ENCODE data around the gene SRRM4.

Gene SRRM4

DNA sequence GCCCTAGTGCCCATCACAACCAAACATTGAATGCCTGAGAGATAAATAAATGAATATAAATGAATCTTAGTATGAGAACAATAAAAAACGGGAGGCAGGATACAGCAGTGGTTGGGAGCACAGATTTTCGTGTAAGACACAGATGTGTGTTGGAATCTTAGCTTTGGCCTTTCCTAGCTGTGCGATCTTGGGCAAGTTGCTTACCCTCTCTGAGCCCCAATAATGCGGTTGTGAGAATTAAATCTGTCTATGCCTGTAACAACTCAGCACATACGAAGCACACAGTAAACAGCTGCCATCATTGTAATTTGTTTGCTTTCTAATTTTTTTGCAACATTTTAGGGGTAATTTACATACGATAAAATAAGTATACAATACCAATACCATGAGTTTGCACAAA, 89.8 kb downstream of the SRRM4 start:
- no peaks in the 10 kb centered on the region for H3K9me3 ChIP-seq (ENCODE audit: control insufficient read depth in 2 of 2, low read length in 2 of 2)
- no peaks in the 10 kb centered on the region for H3K4me1 ChIP-seq (ENCODE audit: control insufficient read depth, insufficient read depth, low read length)
- H3K36me3 ChIP-seq (ENCODE audit: control insufficient read depth in 2 of 2, insufficient read depth in 2 of 2, low read length in 2 of 2): no peaks in the 10 kb centered on the region
- H3K27ac ChIP-seq (ENCODE audit: low read length): no peak overlapping the region
- H3K4me3 ChIP-seq (ENCODE audit: low read length in 2 of 2): no peak overlapping the region
- H3K9ac ChIP-seq (ENCODE audit: low read length in 2 of 2): no peak overlapping the region
- peaks cover 9 to 14% of the 10 kb centered on the region in 2 donors for H3K27me3 ChIP-seq (ENCODE audit: control insufficient read depth in 1 of 2, insufficient read depth in 2 of 2, low read length in 2 of 2)

DNA sequence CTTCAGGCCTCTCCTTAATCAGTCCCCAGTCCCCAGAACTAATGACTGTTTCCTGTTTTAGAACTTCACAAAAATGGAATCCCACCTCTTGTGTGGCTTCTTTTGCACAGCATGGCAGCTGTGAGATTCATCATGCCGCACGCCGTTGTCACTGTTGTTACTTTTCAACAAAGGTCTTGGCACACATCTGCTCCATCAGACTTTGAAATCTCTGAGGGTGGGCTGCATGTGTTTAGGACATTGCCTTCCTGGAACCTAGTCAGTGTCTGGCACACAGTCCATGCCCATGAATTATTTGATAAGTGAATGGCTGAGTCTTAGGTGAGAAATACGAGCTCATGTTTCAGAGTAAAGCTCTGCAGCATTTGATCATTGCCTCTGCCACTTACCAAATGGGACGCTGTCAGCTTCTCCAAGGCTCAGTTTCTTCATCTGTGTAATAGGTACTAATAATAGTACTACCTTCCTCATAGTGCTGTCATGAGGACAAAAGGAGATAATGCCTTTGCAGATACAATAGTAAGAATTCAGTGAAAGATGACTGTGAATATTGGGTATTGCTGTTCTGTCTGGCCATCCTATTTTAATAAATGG, 90.4 kb downstream of the SRRM4 start:
- Histone ChIP-seq H3K9me3 (ENCODE audit: control insufficient read depth in 2 of 2, low read length in 2 of 2) (no peaks in the 10 kb centered on the region), H3K27me3 (ENCODE audit: control insufficient read depth in 1 of 2, insufficient read depth in 2 of 2, low read length in 2 of 2) (peaks cover 9 to 14% of the 10 kb centered on the region in 2 donors), H3K27ac (ENCODE audit: low read length) (no peak overlapping the region), H3K4me1 (ENCODE audit: control insufficient read depth, insufficient read depth, low read length) (no peaks in the 10 kb centered on the region), H3K4me3 (ENCODE audit: low read length in 2 of 2) (no peak overlapping the region), H3K36me3 (ENCODE audit: control insufficient read depth in 2 of 2, insufficient read depth in 2 of 2, low read length in 2 of 2) (no peaks in the 10 kb centered on the region), H3K9ac (ENCODE audit: low read length in 2 of 2) (no peak overlapping the region)

DNA sequence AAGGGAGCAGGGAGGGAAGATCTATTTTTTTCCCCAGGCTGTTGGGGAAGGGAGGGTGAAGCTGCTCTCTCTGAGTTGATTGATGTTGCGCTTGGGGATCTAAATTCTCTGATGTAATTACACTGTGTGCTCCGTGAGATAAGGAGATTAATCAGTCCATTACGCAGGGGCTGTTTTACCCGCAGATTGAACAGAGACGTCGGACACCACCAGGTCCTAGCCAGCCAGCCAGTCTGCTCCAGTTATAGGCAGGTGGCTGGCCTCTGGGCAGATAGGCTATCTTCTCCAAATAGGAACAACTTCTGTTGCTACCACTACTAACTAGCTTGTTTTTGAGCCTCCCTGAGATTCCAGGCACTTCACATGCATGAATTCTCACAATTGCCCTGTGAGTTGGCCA, 91.1 kb downstream of the SRRM4 start:
- H3K9ac ChIP-seq (ENCODE audit: low read length in 2 of 2): no peak overlapping the region
- H3K27me3 ChIP-seq (ENCODE audit: control insufficient read depth in 1 of 2, insufficient read depth in 2 of 2, low read length in 2 of 2): peaks cover 9 to 11% of the 10 kb centered on the region in 2 donors
- no peak overlapping the region for H3K27ac ChIP-seq (ENCODE audit: low read length)
- no peaks in the 10 kb centered on the region for H3K4me1 ChIP-seq (ENCODE audit: control insufficient read depth, insufficient read depth, low read length)
- H3K4me3 ChIP-seq (ENCODE audit: low read length in 2 of 2): no peak overlapping the region
- H3K9me3 ChIP-seq (ENCODE audit: control insufficient read depth in 2 of 2, low read length in 2 of 2): no peaks in the 10 kb centered on the region
- H3K36me3 ChIP-seq (ENCODE audit: control insufficient read depth in 2 of 2, insufficient read depth in 2 of 2, low read length in 2 of 2): no peaks in the 10 kb centered on the region

DNA sequence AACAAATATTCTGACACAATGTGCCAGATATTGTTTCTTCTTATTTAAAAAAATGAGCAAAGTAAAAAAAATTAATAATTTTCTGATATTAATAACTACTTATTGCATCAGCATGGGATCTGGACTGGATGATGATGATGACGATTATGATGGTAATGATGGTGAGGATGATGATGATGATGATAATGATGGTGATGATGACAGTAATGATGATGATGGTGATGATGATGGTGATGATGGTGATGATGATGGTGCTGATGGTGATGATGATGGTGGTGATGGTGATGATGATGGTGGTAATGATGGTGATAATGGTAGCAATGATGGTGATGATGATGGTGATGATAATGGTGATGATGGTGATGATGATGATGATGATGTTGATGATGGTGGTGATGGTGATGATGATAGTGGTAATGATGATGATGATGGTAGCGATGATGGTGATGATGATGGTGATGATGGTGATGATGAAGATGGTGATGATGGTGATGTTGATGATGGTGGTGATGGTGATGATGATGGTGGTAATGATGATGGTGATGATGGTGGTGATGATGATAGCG, 94.0 kb downstream of the SRRM4 start:
- Histone ChIP-seq H3K4me1 (ENCODE audit: control insufficient read depth, insufficient read depth, low read length) (no peaks in the 10 kb centered on the region), H3K27me3 (ENCODE audit: control insufficient read depth in 1 of 2, insufficient read depth in 2 of 2, low read length in 2 of 2) (peaks cover 3 to 5% of the 10 kb centered on the region in 2 donors), H3K9me3 (ENCODE audit: control insufficient read depth in 2 of 2, low read length in 2 of 2) (no peaks in the 10 kb centered on the region), H3K9ac (ENCODE audit: low read length in 2 of 2) (no peak overlapping the region), H3K27ac (ENCODE audit: low read length) (no peak overlapping the region), H3K36me3 (ENCODE audit: control insufficient read depth in 2 of 2, insufficient read depth in 2 of 2, low read length in 2 of 2) (no peaks in the 10 kb centered on the region), H3K4me3 (ENCODE audit: low read length in 2 of 2) (no peak overlapping the region)

DNA sequence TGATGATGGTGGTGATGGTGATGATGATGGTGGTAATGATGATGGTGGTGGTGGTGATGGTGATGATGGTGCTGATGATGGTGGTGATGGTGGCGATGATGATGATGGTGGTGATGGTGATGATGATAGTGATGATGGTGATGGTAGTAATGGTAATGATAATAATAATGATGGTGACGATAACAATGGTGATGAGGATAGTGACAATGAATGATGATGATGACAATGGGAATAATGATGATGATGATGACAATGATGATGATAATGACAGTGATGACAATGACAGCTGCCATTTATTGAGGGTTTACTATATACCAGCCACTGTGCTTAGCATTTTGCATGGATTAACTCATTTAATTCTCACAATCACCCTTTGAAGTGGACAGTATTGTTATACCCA, 94.6 kb downstream of the SRRM4 start:
- no peaks in the 10 kb centered on the region for H3K9me3 ChIP-seq (ENCODE audit: control insufficient read depth in 2 of 2, low read length in 2 of 2)
- H3K9ac ChIP-seq (ENCODE audit: low read length in 2 of 2): no peak overlapping the region
- no peak overlapping the region for H3K4me3 ChIP-seq (ENCODE audit: low read length in 2 of 2)
- no peaks in the 10 kb centered on the region for H3K36me3 ChIP-seq (ENCODE audit: control insufficient read depth in 2 of 2, insufficient read depth in 2 of 2, low read length in 2 of 2)
- H3K4me1 ChIP-seq (ENCODE audit: control insufficient read depth, insufficient read depth, low read length): no peaks in the 10 kb centered on the region
- H3K27ac ChIP-seq (ENCODE audit: low read length): no peak overlapping the region
- peaks cover 3 to 5% of the 10 kb centered on the region in 2 donors for H3K27me3 ChIP-seq (ENCODE audit: control insufficient read depth in 1 of 2, insufficient read depth in 2 of 2, low read length in 2 of 2)

DNA sequence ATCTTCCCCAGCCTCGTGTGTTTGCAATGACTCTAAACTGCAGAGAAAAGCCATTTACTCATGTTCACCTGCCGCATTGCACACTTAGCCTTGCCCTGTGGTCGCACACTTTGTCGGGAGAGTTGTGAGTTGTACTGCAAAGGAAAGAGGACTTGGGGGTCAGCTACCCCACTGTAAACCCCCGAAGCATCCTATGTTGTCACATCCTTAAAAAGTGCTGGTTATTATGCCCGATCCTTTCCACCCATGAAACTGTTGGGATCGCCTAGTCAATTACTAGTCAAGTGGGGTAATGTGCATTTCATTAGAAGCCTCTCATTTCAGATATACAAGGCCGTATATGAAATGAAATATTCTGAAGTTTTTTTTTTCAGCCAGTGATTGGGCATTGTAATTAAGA, 98.2 kb downstream of the SRRM4 start:
- no peak overlapping the region for H3K9ac ChIP-seq (ENCODE audit: low read length in 2 of 2)
- no peaks in the 10 kb centered on the region for H3K4me1 ChIP-seq (ENCODE audit: control insufficient read depth, insufficient read depth, low read length)
- no peaks in the 10 kb centered on the region for H3K36me3 ChIP-seq (ENCODE audit: control insufficient read depth in 2 of 2, insufficient read depth in 2 of 2, low read length in 2 of 2)
- no peaks in the 10 kb centered on the region for H3K9me3 ChIP-seq (ENCODE audit: control insufficient read depth in 2 of 2, low read length in 2 of 2)
- H3K27me3 ChIP-seq (ENCODE audit: control insufficient read depth in 1 of 2, insufficient read depth in 2 of 2, low read length in 2 of 2): peaks cover 0 to 18% of the 10 kb centered on the region in 2 donors
- H3K27ac ChIP-seq (ENCODE audit: low read length): no peak overlapping the region
- no peak overlapping the region for H3K4me3 ChIP-seq (ENCODE audit: low read length in 2 of 2)

DNA sequence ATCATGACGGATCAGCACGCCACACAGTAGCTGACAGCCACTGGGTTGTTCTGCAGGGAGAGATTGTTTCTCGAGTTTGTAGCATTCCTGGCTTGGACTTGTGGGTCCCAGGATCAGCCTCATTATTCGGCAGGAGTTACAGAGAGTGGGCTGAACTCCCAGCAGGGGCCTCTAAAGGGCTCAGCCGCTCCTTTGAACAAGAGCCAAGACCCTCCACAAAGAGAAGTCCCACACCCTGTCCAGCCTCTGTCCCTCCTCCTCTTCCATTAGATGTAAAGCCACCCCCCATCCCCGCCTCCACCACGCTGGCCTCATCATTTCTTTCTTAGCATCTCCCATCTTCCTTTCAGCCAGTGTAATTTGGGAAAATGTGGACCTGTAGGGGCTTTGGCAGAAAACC, 100.7 kb downstream of the SRRM4 start:
- H3K27me3 ChIP-seq (ENCODE audit: control insufficient read depth in 1 of 2, insufficient read depth in 2 of 2, low read length in 2 of 2): peaks cover 0 to 23% of the 10 kb centered on the region in 2 donors
- H3K9ac ChIP-seq (ENCODE audit: low read length in 2 of 2): no peak overlapping the region
- no peak overlapping the region for H3K4me3 ChIP-seq (ENCODE audit: low read length in 2 of 2)
- no peaks in the 10 kb centered on the region for H3K4me1 ChIP-seq (ENCODE audit: control insufficient read depth, insufficient read depth, low read length)
- no peaks in the 10 kb centered on the region for H3K36me3 ChIP-seq (ENCODE audit: control insufficient read depth in 2 of 2, insufficient read depth in 2 of 2, low read length in 2 of 2)
- H3K9me3 ChIP-seq (ENCODE audit: control insufficient read depth in 2 of 2, low read length in 2 of 2): no peaks in the 10 kb centered on the region
- no peak overlapping the region for H3K27ac ChIP-seq (ENCODE audit: low read length)

DNA sequence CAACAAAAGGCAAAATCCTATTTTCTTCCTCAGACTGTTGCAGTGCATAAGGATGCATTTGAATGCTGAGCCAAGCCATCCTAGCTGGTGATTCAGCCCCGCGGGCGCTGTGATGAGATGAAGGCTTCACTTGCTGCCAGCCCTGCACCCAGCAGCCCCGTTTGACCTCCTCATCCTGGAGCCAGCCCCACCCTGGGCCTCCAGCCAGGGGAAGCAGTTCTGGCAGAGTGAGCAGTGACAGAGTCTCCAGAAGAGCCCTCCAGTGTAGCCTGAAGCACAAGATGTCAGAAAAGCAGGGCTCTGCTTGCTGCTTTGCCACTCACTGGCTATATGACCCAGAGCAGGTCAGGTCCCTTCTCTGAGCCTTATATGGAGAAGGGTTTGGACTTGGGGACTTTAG, 101.2 kb downstream of the SRRM4 start:
- Histone ChIP-seq H3K4me1 (ENCODE audit: control insufficient read depth, insufficient read depth, low read length) (no peaks in the 10 kb centered on the region), H3K4me3 (ENCODE audit: low read length in 2 of 2) (no peak overlapping the region), H3K9me3 (ENCODE audit: control insufficient read depth in 2 of 2, low read length in 2 of 2) (no peaks in the 10 kb centered on the region), H3K9ac (ENCODE audit: low read length in 2 of 2) (no peak overlapping the region), H3K27me3 (ENCODE audit: control insufficient read depth in 1 of 2, insufficient read depth in 2 of 2, low read length in 2 of 2) (peaks cover 0 to 25% of the 10 kb centered on the region in 2 donors), H3K36me3 (ENCODE audit: control insufficient read depth in 2 of 2, insufficient read depth in 2 of 2, low read length in 2 of 2) (no peaks in the 10 kb centered on the region), H3K27ac (ENCODE audit: low read length) (no peak overlapping the region)

DNA sequence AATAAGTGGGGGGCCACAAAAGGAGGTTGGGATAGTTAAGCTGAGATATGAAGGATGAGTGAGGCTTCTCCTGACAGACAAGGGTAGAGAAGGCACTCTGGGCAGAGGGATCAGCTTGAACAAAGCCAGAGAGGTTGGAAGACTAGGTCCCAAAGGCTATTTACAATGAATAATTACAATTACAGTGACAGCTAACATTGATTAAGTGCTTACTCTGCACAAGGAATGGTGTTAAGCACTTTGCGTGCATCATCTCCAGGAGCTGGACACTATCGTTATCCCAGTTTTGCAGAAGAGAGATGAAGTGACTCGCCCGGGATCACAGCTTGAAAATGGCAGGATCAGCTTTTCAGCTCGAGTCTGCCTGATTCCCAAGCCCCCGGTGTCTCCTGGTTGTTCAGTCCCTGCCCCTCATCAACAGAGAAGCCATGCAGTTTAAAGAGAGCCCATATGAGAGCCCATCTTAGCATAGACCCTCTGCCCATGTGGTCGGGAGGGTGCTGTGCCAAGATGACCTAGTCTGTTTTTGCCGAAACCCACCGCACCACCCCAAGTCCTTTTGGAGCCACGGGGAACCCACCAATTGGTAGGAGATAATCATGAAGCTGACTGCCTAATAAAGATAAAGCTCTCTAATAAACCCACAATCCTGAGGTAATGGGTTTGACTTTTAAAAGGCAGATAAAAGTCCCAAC, 107.5 kb downstream of the SRRM4 start:
- H3K4me1 ChIP-seq (ENCODE audit: control insufficient read depth, insufficient read depth, low read length): no peaks in the 10 kb centered on the region
- H3K9me3 ChIP-seq (ENCODE audit: control insufficient read depth in 2 of 2, low read length in 2 of 2): peaks cover 0 to 3% of the 10 kb centered on the region in 2 donors
- no peak overlapping the region for H3K4me3 ChIP-seq (ENCODE audit: low read length in 2 of 2)
- no peak overlapping the region for H3K27ac ChIP-seq (ENCODE audit: low read length)
- peaks cover 6 to 18% of the 10 kb centered on the region in 2 donors for H3K27me3 ChIP-seq (ENCODE audit: control insufficient read depth in 1 of 2, insufficient read depth in 2 of 2, low read length in 2 of 2)
- no peak overlapping the region for H3K9ac ChIP-seq (ENCODE audit: low read length in 2 of 2)
- H3K36me3 ChIP-seq (ENCODE audit: control insufficient read depth in 2 of 2, insufficient read depth in 2 of 2, low read length in 2 of 2): no peaks in the 10 kb centered on the region

DNA sequence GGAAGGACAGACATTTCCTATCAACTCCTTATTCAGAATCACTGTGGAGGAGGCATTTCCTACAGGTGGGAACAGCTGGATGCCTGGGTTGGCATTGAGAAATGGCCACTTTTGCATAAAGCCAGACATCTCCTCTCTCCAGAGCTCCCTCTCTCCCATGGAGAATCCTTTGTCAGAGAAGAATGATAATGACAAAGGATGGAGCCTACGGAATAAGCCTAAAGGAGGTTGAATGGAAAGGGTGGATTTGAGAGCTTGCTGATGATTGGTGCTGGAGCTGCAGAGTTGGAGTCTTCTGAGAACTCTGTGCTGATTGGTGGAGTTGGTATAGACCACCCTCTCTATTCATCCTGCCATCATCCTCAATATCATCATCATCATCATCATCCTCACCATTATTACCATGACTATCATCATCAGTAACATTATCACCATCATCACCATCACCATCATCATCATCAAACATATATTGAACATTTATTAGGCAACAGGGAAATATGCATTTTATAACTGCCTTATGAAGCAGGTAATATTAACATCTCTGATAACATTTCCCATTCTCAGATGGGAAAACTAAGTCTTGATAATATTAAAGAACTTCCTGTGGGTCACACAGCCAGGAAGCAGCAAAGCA, 108.2 kb downstream of the SRRM4 start:
- Histone ChIP-seq H3K27ac (ENCODE audit: low read length) (no peak overlapping the region), H3K9ac (ENCODE audit: low read length in 2 of 2) (no peak overlapping the region), H3K4me3 (ENCODE audit: low read length in 2 of 2) (no peak overlapping the region), H3K27me3 (ENCODE audit: control insufficient read depth in 1 of 2, insufficient read depth in 2 of 2, low read length in 2 of 2) (peaks cover 6 to 18% of the 10 kb centered on the region in 2 donors), H3K36me3 (ENCODE audit: control insufficient read depth in 2 of 2, insufficient read depth in 2 of 2, low read length in 2 of 2) (no peaks in the 10 kb centered on the region), H3K4me1 (ENCODE audit: control insufficient read depth, insufficient read depth, low read length) (no peaks in the 10 kb centered on the region), H3K9me3 (ENCODE audit: control insufficient read depth in 2 of 2, low read length in 2 of 2) (peaks cover 0 to 3% of the 10 kb centered on the region in 2 donors)

Measured in stomach smooth muscle (tissue), 2 donors.